SK-N-SH treated with all-trans-retinoic acid at 6 μM for 48 hours (cell line): ENCODE data around the gene CSF1R.

Experiments
- ATAC-seq: fragments of 200-7000 bp; cut with Tn5 transposase; 3 replicates; pipeline ENCODE4 v1.9.1; 2020; ENCODE audit warnings: mild to moderate bottlenecking, moderate library complexity
- ARNTL ChIP-seq: fragments of 450-650 bp; formaldehyde crosslinking; IDR thresholded peaks from 2 replicates; pipeline ENCODE4 v1.5.0; 2020; ENCODE audit warnings: low read depth, mild to moderate bottlenecking, moderate library complexity, borderline replicate concordance
- BACH2 ChIP-seq: fragments of 250-450 bp; sonication (Bioruptor Pico); IDR thresholded peaks from 2 replicates; pipeline ENCODE4 v1.9.0; 2021; ENCODE audit warnings: mild to moderate bottlenecking, borderline replicate concordance
- CSDC2 ChIP-seq: fragments of 250-450 bp; sonication (Bioruptor Pico); IDR thresholded peaks from 2 replicates; pipeline ENCODE4 v1.5.0; 2020; ENCODE audit warnings: mild to moderate bottlenecking, moderate library complexity
- ESRRG ChIP-seq: fragments of 250-450 bp; sonication (Bioruptor Pico); IDR thresholded peaks from 2 replicates; pipeline ENCODE4 v1.6.1; 2021; ENCODE audit warnings: mild to moderate bottlenecking
- GLIS3 ChIP-seq: fragments of 250-450 bp; sonication (Bioruptor Pico); IDR thresholded peaks from 2 replicates; pipeline ENCODE4 v1.5.0; 2020; ENCODE audit warnings: mild to moderate bottlenecking, moderate library complexity
- ISL1 ChIP-seq: fragments of 250-450 bp; sonication (Bioruptor Pico); IDR thresholded peaks from 2 replicates; pipeline ENCODE4 v2.1.2; 2022; ENCODE audit warnings: mild to moderate bottlenecking, moderate library complexity
- OSR1 ChIP-seq: fragments of 250-450 bp; sonication (Bioruptor Pico); IDR thresholded peaks from 2 replicates; pipeline ENCODE4 v1.8.0; 2022; ENCODE audit warnings: moderate library complexity, mild to moderate bottlenecking, inconsistent platforms
- PPARA ChIP-seq: fragments of 250-450 bp; sonication (Bioruptor Pico); IDR thresholded peaks from 2 replicates; pipeline ENCODE4 v1.5.0; 2020; ENCODE audit warnings: mild to moderate bottlenecking, borderline replicate concordance
- RARB ChIP-seq: fragments of 250-450 bp; sonication (Bioruptor Pico); IDR thresholded peaks from 2 replicates; pipeline ENCODE4 v1.8.0; 2021; ENCODE audit warnings: mild to moderate bottlenecking, moderate library complexity
- SNAI2 ChIP-seq: fragments of 250-450 bp; sonication (Bioruptor Pico); IDR thresholded peaks from 2 replicates; pipeline ENCODE4 v1.5.0; 2020; ENCODE audit warnings: mild to moderate bottlenecking, moderate library complexity
- ZC3H10 ChIP-seq: fragments of 250-450 bp; sonication (Bioruptor Pico); IDR thresholded peaks from 2 replicates; pipeline ENCODE4 v1.5.1; 2021; ENCODE audit warnings: mild to moderate bottlenecking, moderate library complexity
- ZFP3 ChIP-seq: fragments of 250-450 bp; sonication (Bioruptor Pico); IDR thresholded peaks from 2 replicates; pipeline ENCODE4 v1.5.0; 2020; ENCODE audit warnings: mild to moderate bottlenecking, moderate library complexity
- ZFP30 ChIP-seq: fragments of 450-650 bp; formaldehyde crosslinking; IDR thresholded peaks from 2 replicates; pipeline ENCODE4 v1.5.0; 2022; ENCODE audit warnings: mild to moderate bottlenecking, moderate library complexity
- ZNF565 ChIP-seq: fragments of 450-650 bp; formaldehyde crosslinking; conservative IDR thresholded peaks from 2 replicates; pipeline ENCODE4 v1.5.0; 2020; ENCODE audit warnings: low read depth, mild to moderate bottlenecking, moderate library complexity
- ZNF70 ChIP-seq: fragments of 450-650 bp; formaldehyde crosslinking; IDR thresholded peaks from 2 replicates; pipeline ENCODE4 v1.5.0; 2020; ENCODE audit warnings: mild to moderate bottlenecking, moderate library complexity
- ZNF8 ChIP-seq: fragments of 450-650 bp; formaldehyde crosslinking; IDR thresholded peaks from 2 replicates; pipeline ENCODE4 v1.5.0; 2020; ENCODE audit warnings: mild to moderate bottlenecking, moderate library complexity
- TF ChIP-seq, protein P1 (sequence below): fragments of 250-450 bp; sonication (Bioruptor Pico); IDR thresholded peaks from 2 replicates; pipeline ENCODE4 v1.8.0; 2020; ENCODE audit warnings: mild to moderate bottlenecking, moderate library complexity, borderline replicate concordance
- TF ChIP-seq, protein P2 (sequence below): fragments of 250-450 bp; sonication (Bioruptor Pico); IDR thresholded peaks from 2 replicates; pipeline ENCODE4 v1.8.0; 2021; ENCODE audit warnings: low read depth, mild to moderate bottlenecking, moderate library complexity, borderline replicate concordance
- TF ChIP-seq, protein P3 (sequence below): fragments of 250-450 bp; sonication (Bioruptor Pico); IDR thresholded peaks from 2 replicates; pipeline ENCODE4 v1.5.1; 2020; ENCODE audit warnings: low read depth, mild to moderate bottlenecking, moderate library complexity
- TF ChIP-seq, protein P4 (sequence below): fragments of 250-450 bp; sonication (Bioruptor Pico); IDR thresholded peaks from 2 replicates; pipeline ENCODE4 v1.5.1; 2021; ENCODE audit warnings: mild to moderate bottlenecking, moderate library complexity

Gene CSF1R

DNA sequence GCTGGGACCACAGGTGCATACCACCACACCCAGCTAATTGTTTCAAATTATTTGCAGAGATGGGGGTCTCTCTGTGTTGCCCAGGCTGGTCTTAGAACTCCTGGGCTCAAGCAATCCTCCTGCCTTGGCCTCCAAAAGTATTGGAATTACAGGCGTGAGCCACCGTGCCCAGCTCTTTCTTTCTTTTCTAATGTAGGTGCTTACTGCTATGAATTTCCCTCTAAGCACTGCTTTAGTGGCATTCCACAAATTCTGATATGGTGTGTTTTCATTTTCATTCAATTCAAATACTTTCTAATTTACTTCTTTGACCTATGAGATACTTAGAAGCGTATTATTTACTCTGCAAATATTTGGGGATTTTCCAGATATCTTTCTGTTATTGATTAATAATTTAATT is 70.9 kb downstream of the CSF1R start:
- TF ChIP-seq ZNF8 (CRISPR knock-in tag) (no peak), ZNF70 (CRISPR knock-in tag) (no peak), SNAI2 (CRISPR knock-in tag) (no peak), PPARA (CRISPR knock-in tag) (no peak), ESRRG (CRISPR knock-in tag) (no peak), ZNF565 (CRISPR knock-in tag) (no peak), ARNTL (CRISPR knock-in tag) (no peak), ZFP30 (no peak), BACH2 (CRISPR knock-in tag) (no peak), RARB (no peak), GLIS3 (CRISPR knock-in tag) (no peak), ZC3H10 (CRISPR knock-in tag) (no peak), ISL1 (no peak), ZFP3 (CRISPR knock-in tag) (no peak)
- TF ChIP-seq, protein P1, sequence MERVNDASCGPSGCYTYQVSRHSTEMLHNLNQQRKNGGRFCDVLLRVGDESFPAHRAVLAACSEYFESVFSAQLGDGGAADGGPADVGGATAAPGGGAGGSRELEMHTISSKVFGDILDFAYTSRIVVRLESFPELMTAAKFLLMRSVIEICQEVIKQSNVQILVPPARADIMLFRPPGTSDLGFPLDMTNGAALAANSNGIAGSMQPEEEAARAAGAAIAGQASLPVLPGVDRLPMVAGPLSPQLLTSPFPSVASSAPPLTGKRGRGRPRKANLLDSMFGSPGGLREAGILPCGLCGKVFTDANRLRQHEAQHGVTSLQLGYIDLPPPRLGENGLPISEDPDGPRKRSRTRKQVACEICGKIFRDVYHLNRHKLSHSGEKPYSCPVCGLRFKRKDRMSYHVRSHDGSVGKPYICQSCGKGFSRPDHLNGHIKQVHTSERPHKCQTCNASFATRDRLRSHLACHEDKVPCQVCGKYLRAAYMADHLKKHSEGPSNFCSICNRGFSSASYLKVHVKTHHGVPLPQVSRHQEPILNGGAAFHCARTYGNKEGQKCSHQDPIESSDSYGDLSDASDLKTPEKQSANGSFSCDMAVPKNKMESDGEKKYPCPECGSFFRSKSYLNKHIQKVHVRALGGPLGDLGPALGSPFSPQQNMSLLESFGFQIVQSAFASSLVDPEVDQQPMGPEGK (CRISPR knock-in tag), result no peak
- TF ChIP-seq, protein P2, sequence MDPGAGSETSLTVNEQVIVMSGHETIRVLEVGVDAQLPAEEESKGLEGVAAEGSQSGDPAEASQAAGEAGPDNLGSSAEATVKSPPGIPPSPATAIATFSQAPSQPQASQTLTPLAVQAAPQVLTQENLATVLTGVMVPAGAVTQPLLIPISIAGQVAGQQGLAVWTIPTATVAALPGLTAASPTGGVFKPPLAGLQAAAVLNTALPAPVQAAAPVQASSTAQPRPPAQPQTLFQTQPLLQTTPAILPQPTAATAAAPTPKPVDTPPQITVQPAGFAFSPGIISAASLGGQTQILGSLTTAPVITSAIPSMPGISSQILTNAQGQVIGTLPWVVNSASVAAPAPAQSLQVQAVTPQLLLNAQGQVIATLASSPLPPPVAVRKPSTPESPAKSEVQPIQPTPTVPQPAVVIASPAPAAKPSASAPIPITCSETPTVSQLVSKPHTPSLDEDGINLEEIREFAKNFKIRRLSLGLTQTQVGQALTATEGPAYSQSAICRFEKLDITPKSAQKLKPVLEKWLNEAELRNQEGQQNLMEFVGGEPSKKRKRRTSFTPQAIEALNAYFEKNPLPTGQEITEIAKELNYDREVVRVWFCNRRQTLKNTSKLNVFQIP (CRISPR knock-in tag), result no peak
- TF ChIP-seq, protein P3, sequence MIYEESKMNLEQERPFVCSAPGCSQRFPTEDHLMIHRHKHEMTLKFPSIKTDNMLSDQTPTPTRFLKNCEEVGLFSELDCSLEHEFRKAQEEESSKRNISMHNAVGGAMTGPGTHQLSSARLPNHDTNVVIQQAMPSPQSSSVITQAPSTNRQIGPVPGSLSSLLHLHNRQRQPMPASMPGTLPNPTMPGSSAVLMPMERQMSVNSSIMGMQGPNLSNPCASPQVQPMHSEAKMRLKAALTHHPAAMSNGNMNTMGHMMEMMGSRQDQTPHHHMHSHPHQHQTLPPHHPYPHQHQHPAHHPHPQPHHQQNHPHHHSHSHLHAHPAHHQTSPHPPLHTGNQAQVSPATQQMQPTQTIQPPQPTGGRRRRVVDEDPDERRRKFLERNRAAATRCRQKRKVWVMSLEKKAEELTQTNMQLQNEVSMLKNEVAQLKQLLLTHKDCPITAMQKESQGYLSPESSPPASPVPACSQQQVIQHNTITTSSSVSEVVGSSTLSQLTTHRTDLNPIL (CRISPR knock-in tag), result no peak
- TF ChIP-seq, all 23 proteins: peak for 0
- ATAC-seq, result no peak

DNA sequence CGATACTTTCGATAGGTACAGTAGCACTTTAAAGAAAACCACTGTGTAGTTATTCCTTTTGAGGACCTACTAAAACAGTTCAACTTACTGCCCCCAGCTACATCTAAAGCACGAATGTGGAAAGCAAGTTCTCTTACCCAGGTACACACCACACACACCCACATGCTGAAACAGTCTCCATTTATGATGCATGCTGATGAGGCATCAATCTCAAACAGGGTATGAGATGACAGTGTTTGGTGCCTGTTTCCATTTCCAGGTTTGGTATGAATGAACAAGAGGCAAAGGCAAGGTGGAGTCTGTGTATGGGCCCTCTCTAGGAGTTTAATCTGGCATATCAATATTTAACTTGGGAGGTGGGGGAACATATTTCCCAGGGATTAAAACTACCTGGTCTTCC is 71.9 kb downstream of the CSF1R start:
- ATAC-seq, result no peak
- no peak for TF ChIP-seq ZFP3 (CRISPR knock-in tag)
- TF ChIP-seq ZNF565 (CRISPR knock-in tag), result no peak
- TF ChIP-seq, protein P1 (CRISPR knock-in tag), result no peak
- no peak for TF ChIP-seq PPARA (CRISPR knock-in tag)
- TF ChIP-seq, protein P2 (CRISPR knock-in tag), result no peak
- no peak for TF ChIP-seq CSDC2 (CRISPR knock-in tag)
- TF ChIP-seq ISL1, result no peak
- TF ChIP-seq RARB, result no peak
- TF ChIP-seq SNAI2 (CRISPR knock-in tag), result no peak
- TF ChIP-seq, protein P3 (CRISPR knock-in tag), result no peak
- no peak for TF ChIP-seq GLIS3 (CRISPR knock-in tag)
- TF ChIP-seq OSR1 (CRISPR knock-in tag), result no peak

DNA sequence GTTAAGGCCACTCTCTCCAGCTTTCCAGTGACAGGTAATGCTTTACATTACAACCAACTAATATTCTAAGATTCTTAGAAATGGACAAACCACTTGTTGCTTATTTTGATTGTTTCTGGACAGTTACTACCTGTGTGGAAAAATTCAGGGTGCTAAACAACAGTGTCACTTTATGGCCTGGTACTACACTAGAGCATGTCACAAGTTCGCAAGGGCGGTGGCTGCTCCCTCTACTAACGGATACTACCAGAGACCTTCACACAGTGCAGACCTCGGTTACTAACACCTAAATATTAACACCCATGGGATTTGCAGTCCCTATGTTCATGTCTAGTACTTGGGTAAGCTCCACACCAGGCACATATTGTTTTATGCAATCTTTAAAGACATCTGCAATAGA is 72.4 kb downstream of the CSF1R start:
- TF ChIP-seq, protein P4, sequence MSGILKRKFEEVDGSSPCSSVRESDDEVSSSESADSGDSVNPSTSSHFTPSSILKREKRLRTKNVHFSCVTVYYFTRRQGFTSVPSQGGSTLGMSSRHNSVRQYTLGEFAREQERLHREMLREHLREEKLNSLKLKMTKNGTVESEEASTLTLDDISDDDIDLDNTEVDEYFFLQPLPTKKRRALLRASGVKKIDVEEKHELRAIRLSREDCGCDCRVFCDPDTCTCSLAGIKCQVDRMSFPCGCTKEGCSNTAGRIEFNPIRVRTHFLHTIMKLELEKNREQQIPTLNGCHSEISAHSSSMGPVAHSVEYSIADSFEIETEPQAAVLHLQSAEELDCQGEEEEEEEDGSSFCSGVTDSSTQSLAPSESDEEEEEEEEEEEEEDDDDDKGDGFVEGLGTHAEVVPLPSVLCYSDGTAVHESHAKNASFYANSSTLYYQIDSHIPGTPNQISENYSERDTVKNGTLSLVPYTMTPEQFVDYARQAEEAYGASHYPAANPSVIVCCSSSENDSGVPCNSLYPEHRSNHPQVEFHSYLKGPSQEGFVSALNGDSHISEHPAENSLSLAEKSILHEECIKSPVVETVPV (CRISPR knock-in tag), result no peak
- TF ChIP-seq ZFP30 (no peak), SNAI2 (CRISPR knock-in tag) (no peak), ZFP3 (CRISPR knock-in tag) (no peak)
- no peak for ATAC-seq
